ENCODE data around the gene VSTM4. TPM values are rescaled to one million over a fixed set of nuclear protein-coding genes. Genes with fewer than 3 reads are reported as not detected.

VSTM4 gene
- total and polyA plus RNA-seq, 12 donors = 15.1 to 136 (median 60.3) TPM

DNA sequence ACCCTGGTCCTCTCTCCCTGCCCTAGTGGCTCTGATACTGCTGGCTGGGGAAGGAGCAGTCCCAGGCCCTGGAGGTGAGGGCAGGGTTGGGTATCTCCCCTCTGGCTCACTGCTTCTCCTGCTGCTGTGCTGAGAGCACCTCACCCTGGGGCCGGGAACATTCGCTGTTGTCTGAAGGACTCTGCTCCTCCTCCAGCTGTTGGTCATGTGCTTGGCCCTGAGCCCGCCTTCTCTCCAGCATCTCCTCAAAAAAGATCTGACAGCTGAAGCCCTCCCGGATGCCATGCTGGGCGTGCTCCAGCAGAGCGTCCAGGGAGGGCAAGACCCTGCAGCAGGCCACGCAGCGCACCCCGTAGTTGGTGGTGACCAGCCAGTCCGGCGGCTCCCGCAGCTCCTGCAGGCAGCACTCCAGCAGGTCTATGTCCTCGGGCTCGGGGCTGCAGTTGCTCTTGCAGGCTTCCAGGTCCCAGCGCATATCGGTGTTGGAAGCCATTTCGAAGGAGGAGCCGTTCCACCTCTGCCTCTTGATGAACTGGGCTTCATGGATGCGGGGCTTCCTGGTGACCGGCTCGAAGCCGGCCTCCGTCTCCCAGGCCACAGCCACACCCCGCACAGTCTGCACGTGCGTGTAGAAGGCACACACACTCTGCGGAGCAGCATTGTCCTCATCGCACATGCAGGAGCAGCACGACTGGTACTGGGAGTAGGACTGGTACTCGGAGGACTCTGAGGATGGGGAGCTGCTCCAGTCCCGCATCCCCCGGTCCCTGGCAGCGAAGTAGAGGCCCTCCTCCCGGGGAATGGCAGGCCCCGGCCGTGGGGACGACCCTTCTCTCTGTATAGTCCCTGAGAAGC is 16.4 kb upstream of the VSTM4 start:
- TF ChIP-seq POLR2A (IDR thresholded peaks at IDR 0.05) = no peak
- TF ChIP-seq, protein P1, sequence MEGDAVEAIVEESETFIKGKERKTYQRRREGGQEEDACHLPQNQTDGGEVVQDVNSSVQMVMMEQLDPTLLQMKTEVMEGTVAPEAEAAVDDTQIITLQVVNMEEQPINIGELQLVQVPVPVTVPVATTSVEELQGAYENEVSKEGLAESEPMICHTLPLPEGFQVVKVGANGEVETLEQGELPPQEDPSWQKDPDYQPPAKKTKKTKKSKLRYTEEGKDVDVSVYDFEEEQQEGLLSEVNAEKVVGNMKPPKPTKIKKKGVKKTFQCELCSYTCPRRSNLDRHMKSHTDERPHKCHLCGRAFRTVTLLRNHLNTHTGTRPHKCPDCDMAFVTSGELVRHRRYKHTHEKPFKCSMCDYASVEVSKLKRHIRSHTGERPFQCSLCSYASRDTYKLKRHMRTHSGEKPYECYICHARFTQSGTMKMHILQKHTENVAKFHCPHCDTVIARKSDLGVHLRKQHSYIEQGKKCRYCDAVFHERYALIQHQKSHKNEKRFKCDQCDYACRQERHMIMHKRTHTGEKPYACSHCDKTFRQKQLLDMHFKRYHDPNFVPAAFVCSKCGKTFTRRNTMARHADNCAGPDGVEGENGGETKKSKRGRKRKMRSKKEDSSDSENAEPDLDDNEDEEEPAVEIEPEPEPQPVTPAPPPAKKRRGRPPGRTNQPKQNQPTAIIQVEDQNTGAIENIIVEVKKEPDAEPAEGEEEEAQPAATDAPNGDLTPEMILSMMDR (IDR thresholded peaks at IDR 0.05) = no peak
- no peaks in the 10 kb centered on the region for H3K9me3 ChIP-seq (replicated peaks in 1 of 3)
- WGBS, 4 donors = 81 to 100% (median 91%) methylated on average over 3 to 37 of the region's 37 CpGs
- H3K27ac ChIP-seq = no peak overlapping the region
- intact Hi-C loops (cut with DNase I) = no loop called here
- H3K4me3 ChIP-seq = no peak overlapping the region
- H3K4me1 ChIP-seq (replicated peaks in 1 of 2) = no peaks in the 10 kb centered on the region
- DNase-seq = no peak
- no peaks in the 10 kb centered on the region for H3K27me3 ChIP-seq
- no peaks in the 10 kb centered on the region for H3K36me3 ChIP-seq (replicated peaks in 1 of 2)

DNA sequence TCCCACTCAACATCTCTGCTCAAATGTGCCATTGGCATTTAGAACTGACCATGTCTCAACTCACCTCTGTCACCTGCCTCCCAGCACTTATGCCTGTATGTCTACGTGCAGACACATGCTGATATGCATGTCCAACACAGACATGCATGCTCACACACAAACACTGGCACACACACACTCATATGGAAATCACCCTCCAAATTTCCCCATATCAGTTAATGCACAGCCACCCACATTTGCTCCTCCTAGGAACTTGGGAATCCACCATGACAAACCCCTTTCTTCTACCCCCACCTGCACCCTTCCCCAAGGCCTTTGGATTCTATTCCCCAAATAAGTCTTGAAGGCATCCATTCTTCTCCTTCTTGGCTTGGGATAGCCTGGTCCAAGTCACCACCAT is 14.1 kb upstream of the VSTM4 start:
- no peaks in the 10 kb centered on the region for H3K4me1 ChIP-seq (replicated peaks in 1 of 2)
- intact Hi-C loops (cut with DNase I) = no loop called here
- no peaks in the 10 kb centered on the region for H3K9me3 ChIP-seq (replicated peaks in 1 of 3)
- WGBS, 4 donors = 91 to 97% (median 95%) methylated on average over 1 of the region's 1 CpG
- H3K36me3 ChIP-seq (replicated peaks in 1 of 2) = no peaks in the 10 kb centered on the region
- no peak for TF ChIP-seq POLR2A (IDR thresholded peaks at IDR 0.05)
- TF ChIP-seq, protein P1 (IDR thresholded peaks at IDR 0.05) = no peak
- no peaks in the 10 kb centered on the region for H3K27me3 ChIP-seq
- DNase-seq = no peak
- no peak overlapping the region for H3K4me3 ChIP-seq
- H3K27ac ChIP-seq = no peak overlapping the region

DNA sequence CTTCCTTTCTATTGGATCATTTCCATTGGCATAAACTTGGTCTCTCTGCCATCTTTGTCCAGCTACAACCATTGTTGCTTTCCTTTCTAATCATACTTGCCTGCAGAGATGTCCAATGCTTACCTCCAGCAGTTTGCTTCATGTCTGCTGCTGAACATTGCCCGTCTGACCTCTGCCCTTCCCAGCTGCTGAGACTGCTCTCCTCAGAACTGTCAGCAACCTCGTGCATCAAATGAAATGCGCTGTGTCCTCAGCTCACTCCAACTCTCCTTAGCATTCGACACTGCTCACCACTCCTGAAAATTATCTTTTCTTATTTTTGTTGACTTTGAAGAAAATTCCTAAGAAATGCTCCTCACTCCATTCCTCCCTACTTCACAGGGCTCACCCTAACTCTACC is 13.5 kb upstream of the VSTM4 start:
- Histone ChIP-seq H3K36me3 (replicated peaks in 1 of 2) (no peaks in the 10 kb centered on the region), H3K27me3 (no peaks in the 10 kb centered on the region), H3K4me1 (replicated peaks in 1 of 2) (no peaks in the 10 kb centered on the region), H3K9me3 (replicated peaks in 1 of 3) (no peaks in the 10 kb centered on the region), H3K4me3 (no peak overlapping the region), H3K27ac (no peak overlapping the region)
- intact Hi-C loops (cut with DNase I) = no loop called here
- WGBS, 4 donors = 79 to 86% (median 83%) methylated on average over 4 of the region's 4 CpGs
- no peak for TF ChIP-seq POLR2A (IDR thresholded peaks at IDR 0.05)
- TF ChIP-seq, protein P1 (IDR thresholded peaks at IDR 0.05) = no peak
- no peak for DNase-seq

DNA sequence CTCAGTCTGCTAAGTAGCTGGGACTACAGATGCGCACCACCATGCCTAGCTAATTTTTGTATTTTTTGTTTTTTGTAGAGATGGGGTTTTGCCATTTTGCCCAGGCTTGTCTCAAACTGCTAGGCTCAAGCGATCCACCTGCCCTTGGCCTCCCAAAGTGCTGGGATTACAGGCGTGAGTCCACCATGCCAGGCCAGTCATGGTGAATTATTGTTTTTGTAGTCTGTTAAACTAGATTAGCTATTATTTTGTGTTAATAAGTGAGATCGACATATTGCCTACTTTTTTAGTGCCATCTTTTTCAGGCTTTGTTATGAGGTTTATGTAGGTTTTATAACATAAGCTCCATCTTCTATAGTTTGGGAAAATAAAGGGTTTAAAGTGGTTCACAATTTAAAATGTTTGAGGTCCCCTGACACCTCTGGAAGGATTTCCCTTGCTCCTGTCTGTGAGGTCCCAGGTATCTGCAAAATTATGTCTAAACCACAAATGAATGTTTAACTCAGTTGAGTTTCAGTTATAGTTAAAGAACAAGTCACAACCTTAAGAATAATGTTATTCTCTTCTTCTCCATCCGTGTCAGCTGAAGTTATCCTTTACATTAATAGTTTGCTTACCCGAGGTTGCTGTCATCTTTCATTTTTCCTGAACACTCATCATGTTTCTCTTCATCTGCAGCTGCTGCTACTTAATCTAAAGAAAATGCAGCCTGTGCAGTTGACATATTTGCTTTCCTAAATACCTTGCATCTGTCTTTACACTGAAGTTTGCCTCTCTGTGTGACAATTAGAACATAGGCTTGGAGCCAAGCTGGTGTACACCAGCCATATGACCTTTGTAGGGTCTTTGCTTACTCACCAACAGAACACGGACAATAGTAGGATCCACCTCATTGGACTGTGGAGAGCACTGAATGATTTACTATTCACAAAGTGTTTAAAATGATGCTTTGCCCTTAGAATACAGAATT is 8.9 kb upstream of the VSTM4 start:
- Histone ChIP-seq H3K27me3 (no peaks in the 10 kb centered on the region), H3K36me3 (replicated peaks in 1 of 2) (no peaks in the 10 kb centered on the region), H3K9me3 (replicated peaks in 1 of 3) (no peaks in the 10 kb centered on the region), H3K4me1 (replicated peaks in 1 of 2) (no peaks in the 10 kb centered on the region), H3K27ac (no peak overlapping the region), H3K4me3 (no peak overlapping the region)
- intact Hi-C loops (cut with DNase I) = no loop called here
- TF ChIP-seq, protein P1 (IDR thresholded peaks at IDR 0.05) = no peak
- no peak for TF ChIP-seq POLR2A (IDR thresholded peaks at IDR 0.05)
- WGBS, 4 donors = 74 to 86% (median 83%) methylated on average over 7 of the region's 7 CpGs
- no peak for DNase-seq

All from adrenal gland (tissue), 12 donors.